ENCODE results near the gene NEUROG3. TPM values are rescaled to one million over a fixed set of nuclear protein-coding genes. Genes with fewer than 3 reads are reported as not detected.

NEUROG3 gene
- total and polyA plus RNA-seq, 2 experiments from 2014 or later: not detected

GRCh38 chr10:69533658-69534057 lies 39.6 kb downstream of the NEUROG3 start:
- 19 to 25% methylated on average over 3 of the region's 3 CpGs for WGBS, 2 experiments (ENCODE audit: low coverage in 1 of 2, low lambda C conversion rate in 2 of 2, missing lambda C conversion rate in 2 of 2)
- Histone ChIP-seq H3K4me1 (ENCODE audit: insufficient read depth) (no peaks in the 10 kb centered on the region), H3K27me3 (replicated peaks; ENCODE audit: insufficient read depth) (peaks cover 30% of the 10 kb centered on the region), H3K9me2 (ENCODE audit: insufficient read depth) (no peaks in the 10 kb centered on the region), H3K9me3 (ENCODE audit: low read depth) (no peaks in the 10 kb centered on the region), H3K27ac (no peak overlapping the region), H3K79me2 (ENCODE audit: insufficient read depth) (no peaks in the 10 kb centered on the region), H3K4me2 (ENCODE audit: unreplicated experiment) (no peak overlapping the region), H3K4me3 (no peak overlapping the region), H3K36me3 (ENCODE audit: low read depth) (no peaks in the 10 kb centered on the region), H3K9ac (no peak overlapping the region), H3F3A (ENCODE audit: insufficient read depth) (no peaks in the 10 kb centered on the region), H2AFZ (no peak overlapping the region), H4K20me1 (ENCODE audit: insufficient read depth) (no peaks in the 10 kb centered on the region)
- DNase-seq: no peak
- TF ChIP-seq EZH2 (IDR thresholded peaks at IDR 0.05; ENCODE audit: insufficient read depth, poor library complexity, severe bottlenecking) (no peak), EZH2phosphoT487 (IDR thresholded peaks at IDR 0.05; ENCODE audit: insufficient read depth, low read depth) (no peak)
- in situ Hi-C loops (cut with MboI): no loop called here

DNA sequence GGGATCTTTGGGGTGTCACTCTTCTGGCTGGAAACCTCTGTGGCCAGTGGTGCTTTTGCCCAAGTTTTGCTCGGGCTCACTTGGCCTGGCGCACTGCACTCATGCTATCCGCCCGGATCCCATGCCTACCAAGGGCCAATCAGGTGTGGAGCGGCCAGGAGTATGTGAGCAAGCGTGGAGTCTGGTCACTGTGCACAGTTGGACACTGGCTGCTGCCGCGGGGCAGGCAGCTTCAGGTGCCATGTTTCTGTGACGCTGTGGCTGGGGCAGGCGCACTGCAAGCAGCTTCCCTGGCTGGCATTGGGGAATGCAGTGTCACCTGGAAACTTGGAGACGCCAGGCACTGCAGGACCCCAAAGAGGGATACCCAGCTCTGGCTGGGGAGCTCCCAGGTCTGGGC lies 45.3 kb downstream of the NEUROG3 start:
- TF ChIP-seq EZH2 (IDR thresholded peaks at IDR 0.05; ENCODE audit: insufficient read depth, poor library complexity, severe bottlenecking) (no peak), EZH2phosphoT487 (IDR thresholded peaks at IDR 0.05; ENCODE audit: insufficient read depth, low read depth) (no peak)
- Histone ChIP-seq H3K27me3 (replicated peaks; ENCODE audit: insufficient read depth) (peaks cover 44% of the 10 kb centered on the region), H2AFZ (no peak overlapping the region), H3K27ac (no peak overlapping the region), H3K4me1 (ENCODE audit: insufficient read depth) (no peaks in the 10 kb centered on the region), H3K9me2 (ENCODE audit: insufficient read depth) (no peaks in the 10 kb centered on the region), H3K36me3 (ENCODE audit: low read depth) (no peaks in the 10 kb centered on the region), H3K4me2 (ENCODE audit: unreplicated experiment) (no peak overlapping the region), H4K20me1 (ENCODE audit: insufficient read depth) (no peaks in the 10 kb centered on the region), H3K4me3 (no peak overlapping the region), H3F3A (ENCODE audit: insufficient read depth) (no peaks in the 10 kb centered on the region), H3K79me2 (ENCODE audit: insufficient read depth) (no peaks in the 10 kb centered on the region), H3K9ac (no peak overlapping the region), H3K9me3 (ENCODE audit: low read depth) (no peaks in the 10 kb centered on the region)
- DNase-seq: no peak
- WGBS, 2 experiments (ENCODE audit: low coverage in 1 of 2, low lambda C conversion rate in 2 of 2, missing lambda C conversion rate in 2 of 2): 62 to 64% methylated on average over 11 of the region's 11 CpGs
- in situ Hi-C loops (cut with MboI): no loop called here

Other genes starting within 250 kb of the NEUROG3 start
- gene TACR2, start 156.5 kb downstream of the NEUROG3 start, total RNA-seq (2014; rRNA removed; shearing (Covaris generic)): 0.54 TPM in 1 of 2 replicates, not detected in the other
- 0.24 and 0.25 TPM in 2 replicates for gene TACR2, start 156.5 kb downstream of the NEUROG3 start, polyA plus RNA-seq (2016; fragmentation: Nextera tagmentation; extraction: Ambion mirVana)
- gene TSPAN15, start 122.0 kb downstream of the NEUROG3 start, total RNA-seq (2014; rRNA removed; shearing (Covaris generic)): not detected in 2 replicates
- 0.29 and 0.34 TPM in 2 replicates for gene TSPAN15, start 122.0 kb downstream of the NEUROG3 start, polyA plus RNA-seq (2016; fragmentation: Nextera tagmentation; extraction: Ambion mirVana)
- not detected in 2 replicates for gene FAM241B, start 56.8 kb upstream of the NEUROG3 start, total RNA-seq (2014; rRNA removed; shearing (Covaris generic))
- gene FAM241B, start 56.8 kb upstream of the NEUROG3 start, polyA plus RNA-seq (2016; fragmentation: Nextera tagmentation; extraction: Ambion mirVana): 0.18 and 0.42 TPM in 2 replicates
- 17.2 and 17.3 TPM in 2 replicates for gene COL13A1, start 228.5 kb upstream of the NEUROG3 start, total RNA-seq (2014; rRNA removed; shearing (Covaris generic))
- 12.8 and 15.2 TPM in 2 replicates for gene COL13A1, start 228.5 kb upstream of the NEUROG3 start, polyA plus RNA-seq (2016; fragmentation: Nextera tagmentation; extraction: Ambion mirVana)

All from GM23248 (cell line).